Raji (cell line): ENCODE measurements around the gene GJD2.

Experiments used
- POLR2A ChIP-seq: IDR thresholded peaks from 2 replicates; pipeline ENCODE4 v1.6.1; 2011; ENCODE audit warnings: low read depth, low read length, control low read depth; ENCODE audit not compliant: insufficient read depth

Gene GJD2

GRCh38 chr15:34749691-34750090 lies 5.1 kb downstream of the GJD2 start:
- no peak for TF ChIP-seq POLR2A

- no peak for TF ChIP-seq POLR2A
Measured at GRCh38 chr15:34739346-34739745, 15.5 kb downstream of the GJD2 start.

- no peak for TF ChIP-seq POLR2A
Measured at GRCh38 chr15:34738002-34738401, 16.8 kb downstream of the GJD2 start.

- TF ChIP-seq POLR2A: no peak
Measured at GRCh38 chr15:34737477-34737876, 17.3 kb downstream of the GJD2 start.

DNA sequence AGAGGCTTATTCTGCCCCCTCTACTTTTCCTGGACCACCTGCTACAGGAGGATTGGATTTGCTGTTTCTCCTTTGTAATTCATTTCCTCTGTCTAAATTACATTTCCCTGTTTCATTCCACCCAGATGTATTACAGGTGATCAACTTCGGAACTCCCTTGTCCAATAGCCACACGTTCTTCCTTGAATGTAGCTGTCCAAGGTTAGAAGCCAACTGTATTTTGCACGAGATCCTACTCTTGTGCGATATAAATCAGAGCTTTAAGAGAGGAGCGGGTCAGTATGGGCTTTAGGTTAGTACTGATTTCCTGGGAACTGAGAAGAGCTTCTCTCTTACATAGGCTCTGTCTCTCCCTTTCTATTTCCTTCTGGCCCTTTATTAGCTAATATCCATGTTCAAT lies 20.5 kb downstream of the GJD2 start:
- no peak for TF ChIP-seq POLR2A

- TF ChIP-seq POLR2A: no peak
Measured at GRCh38 chr15:34733621-34734020, 21.2 kb downstream of the GJD2 start.

DNA sequence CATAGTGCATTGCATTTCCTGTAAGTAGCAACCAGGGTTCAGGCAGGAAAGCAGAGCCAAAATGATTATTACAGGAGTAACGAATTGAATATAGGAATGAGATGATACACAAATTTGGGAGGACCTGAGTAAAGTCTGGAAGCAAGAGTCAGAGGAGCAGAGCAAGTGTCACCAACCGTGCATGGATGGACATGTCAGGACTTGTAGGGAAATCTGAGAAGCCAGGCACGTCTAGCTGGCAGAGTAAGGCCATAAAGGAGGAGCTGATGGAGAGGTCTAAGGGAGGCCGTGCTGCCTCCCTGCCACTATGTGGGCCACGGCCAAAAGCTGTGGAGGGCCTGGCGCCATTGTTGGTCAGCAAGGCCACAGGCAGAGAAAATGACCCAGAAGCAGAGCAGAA lies 22.4 kb downstream of the GJD2 start:
- TF ChIP-seq POLR2A: no peak

GRCh38 chr15:34730701-34731100 lies 24.1 kb downstream of the GJD2 start:
- no peak for TF ChIP-seq POLR2A

DNA sequence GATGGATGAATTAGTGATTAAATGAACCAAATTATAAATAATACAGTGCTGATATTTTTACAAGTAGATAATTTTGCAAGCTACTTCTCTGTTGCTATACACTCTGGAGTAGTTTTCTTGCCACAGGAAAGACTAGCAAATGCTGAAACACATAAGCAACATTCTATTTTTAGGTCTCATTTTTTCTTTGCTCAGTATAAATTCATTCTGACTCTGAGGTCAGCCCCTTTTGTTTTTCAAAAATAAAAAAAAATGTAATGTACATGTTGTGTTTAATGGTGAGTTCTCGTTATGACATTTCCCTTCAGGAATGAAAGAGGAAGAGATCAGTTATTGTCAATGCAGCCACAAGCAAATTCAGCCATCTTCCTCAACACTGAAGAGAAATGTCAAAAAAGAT lies 24.9 kb downstream of the GJD2 start:
- TF ChIP-seq POLR2A: no peak

DNA sequence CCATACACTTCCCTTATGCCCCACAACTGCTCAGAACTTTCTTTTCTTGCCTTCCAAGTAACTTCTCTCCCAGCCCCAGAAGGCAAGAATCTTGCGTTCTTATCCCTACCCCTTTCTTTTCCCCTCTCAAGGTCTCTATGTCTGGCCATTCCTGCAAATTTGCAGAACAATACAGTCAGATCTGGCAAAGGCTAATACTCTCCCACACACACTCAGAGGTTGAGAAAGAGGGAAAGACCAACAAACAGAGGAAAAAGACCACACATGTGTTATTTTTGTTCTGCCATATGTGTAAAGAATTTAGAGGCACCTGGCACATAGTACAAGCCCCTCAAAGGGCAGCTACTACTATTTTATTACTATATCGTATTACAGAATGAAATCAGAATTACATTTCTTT lies 25.7 kb downstream of the GJD2 start:
- TF ChIP-seq POLR2A: no peak

GRCh38 chr15:34726406-34727100 lies 28.2 kb downstream of the GJD2 start:
- TF ChIP-seq POLR2A: no peak

GRCh38 chr15:34725556-34725955 lies 29.2 kb downstream of the GJD2 start:
- TF ChIP-seq POLR2A: no peak

- TF ChIP-seq POLR2A: no peak
Measured at GRCh38 chr15:34724481-34724880, 30.3 kb downstream of the GJD2 start.

DNA sequence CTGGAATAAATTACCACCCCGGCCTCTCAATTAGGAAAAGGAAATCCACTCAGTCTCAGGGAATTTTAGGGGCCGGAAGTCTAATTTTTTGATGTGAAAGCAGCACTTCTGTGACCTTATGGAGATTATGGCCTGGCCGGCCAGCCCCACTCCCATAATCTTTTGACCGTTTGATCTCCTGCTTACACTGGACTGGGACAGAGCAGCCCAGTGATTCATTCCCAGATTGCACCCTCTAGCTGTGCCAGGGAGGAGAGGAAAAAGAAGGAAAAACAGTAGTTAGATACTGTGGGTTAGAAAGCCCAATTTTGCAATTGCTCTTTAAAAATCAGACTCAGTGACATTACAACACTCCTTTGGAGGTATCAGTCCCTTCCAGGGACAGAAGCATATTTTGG lies 32.4 kb downstream of the GJD2 start:
- no peak for TF ChIP-seq POLR2A

DNA sequence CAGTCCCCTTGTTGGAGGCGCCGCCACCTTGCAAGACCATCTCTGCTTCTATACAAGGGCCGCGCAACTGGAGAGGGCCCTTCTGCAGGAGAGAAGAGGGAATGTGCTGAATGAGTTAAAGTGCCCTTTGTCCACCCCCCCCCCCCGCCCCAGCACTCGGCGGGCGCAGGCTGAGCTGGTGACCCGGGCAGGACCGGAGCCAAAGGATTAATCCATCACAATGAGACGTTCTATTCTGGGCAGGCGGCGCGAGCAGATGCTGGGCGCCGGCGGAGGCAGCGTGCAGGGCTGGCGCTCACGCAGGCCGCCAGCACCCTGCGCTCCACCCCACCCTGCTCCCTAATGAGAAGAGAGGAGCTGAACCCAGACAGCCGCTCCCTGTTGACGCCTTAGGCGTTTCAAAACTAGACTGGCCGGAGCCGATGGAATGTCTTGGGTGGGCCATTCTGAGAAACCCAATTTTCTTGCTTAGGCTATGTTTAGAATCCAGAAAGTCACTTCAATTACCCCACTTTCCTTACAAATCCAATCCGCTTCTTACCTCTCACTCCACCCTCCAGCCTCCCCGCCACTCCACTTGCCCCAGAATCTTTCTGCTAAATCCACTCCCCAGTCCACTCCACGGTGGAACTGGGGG lies 32.9 kb downstream of the GJD2 start:
- no peak for TF ChIP-seq POLR2A

- TF ChIP-seq POLR2A: no peak
Measured at GRCh38 chr15:34721157-34721801, 33.5 kb downstream of the GJD2 start.
